Lung (tissue), 12 donors: ENCODE results near the gene EML3. TPM values are rescaled to one million over a fixed set of nuclear protein-coding genes. Genes with fewer than 3 reads are reported as not detected.
"Not testable (repeated sequence)": the region's sequence is repeated elsewhere in the genome, so short reads cannot be mapped to it uniquely, and the experiment has no call there.

Experiments used
- ATAC-seq: fragments of 200-7000 bp; cut with Tn5 transposase; one replicate; pipeline ENCODE4 v1.9.1; 2020; ENCODE audit warnings: moderate number of reproducible peaks; ENCODE audit not compliant: insufficient read depth, low FRiP score
- DNase-seq, 3 donors: peaks; one replicate each; pipeline ENCODE4 v3.0.0-alpha.2; 2013 to 2017
- H3K27ac ChIP-seq, 2 donors: one replicate each; pipeline ENCODE4 v1.5.1; 2013; ENCODE audit warnings: mild to moderate bottlenecking in 2 of 2, moderate library complexity in 2 of 2, control low read depth in 1 of 2, inconsistent platforms in 1 of 2, low read depth in 1 of 2, low read length in 1 of 2
- H3K27me3 ChIP-seq, 3 donors: one replicate each; pipeline ENCODE4 v1.5.1; 2013; ENCODE audit warnings: low read length in 2 of 3; ENCODE audit not compliant: control insufficient read depth in 3 of 3, insufficient read depth in 3 of 3
- H3K36me3 ChIP-seq, 4 donors: one replicate each; pipeline ENCODE4 v1.5.1; 2013; ENCODE audit warnings: low read length in 4 of 4, mild to moderate bottlenecking in 1 of 4, moderate library complexity in 1 of 4; ENCODE audit not compliant: control insufficient read depth in 4 of 4, insufficient read depth in 4 of 4
- H3K4me1 ChIP-seq, 5 donors: one replicate each; pipeline ENCODE4 v1.5.1; 2013; ENCODE audit warnings: low read length in 5 of 5, mild to moderate bottlenecking in 2 of 5, moderate library complexity in 1 of 5; ENCODE audit not compliant: control insufficient read depth in 5 of 5, insufficient read depth in 5 of 5
- H3K4me3 ChIP-seq: one replicate; pipeline ENCODE4 v1.5.1; 2013; ENCODE audit warnings: mild to moderate bottlenecking, control low read depth, moderate library complexity
- H3K9ac ChIP-seq, 2 donors: one replicate each; pipeline ENCODE4 v1.5.1; 2013; ENCODE audit warnings: low read length in 2 of 2, control low read depth in 1 of 2; ENCODE audit not compliant: insufficient read depth in 1 of 2
- H3K9me3 ChIP-seq, 4 donors: one replicate each; pipeline ENCODE4 v1.5.1; 2013; ENCODE audit warnings: low read length in 3 of 4, mild to moderate bottlenecking in 1 of 4, moderate library complexity in 1 of 4; ENCODE audit not compliant: control insufficient read depth in 4 of 4, insufficient read depth in 3 of 4
- CTCF ChIP-seq: IDR thresholded peaks from 2 replicates; pipeline ENCODE4 v1.5.1; 2012; ENCODE audit warnings: mild to moderate bottlenecking; ENCODE audit errors: control extremely low read depth, extremely low read depth
- WGBS, 2 donors: extraction: QIAGEN DNeasy Blood & Tissue Kit; methylation state at CpG; one replicate each; pipeline ENCODE4 v1.1.7; 2013; 5-methylcytosine and 5-hydroxymethylcytosine counted together
- polyA plus RNA-seq, 2 donors: library from polyadenylated mRNA; stranded (reverse); fragments of 200-250 nt; gene quantifications; one replicate each; pipeline ENCODE4 v1.2.1, GENCODE V29; 2013
- total RNA-seq, 2 donors: library from RNA; depleted of rRNA in 1 of 2; stranded (reverse); fragments of >200 nt in 1 of 2; gene quantifications; one replicate each; pipeline ENCODE4 v1.2.1, GENCODE V29; 2014 to 2021
- donor health status: control.
- donor health status: control.
- donor health status: Bipolar disorder and iron deficiency.
- donor health status: healthy.
- donor health status: DM: yes; HTN: yes; CAD: no.

The EML3 gene
- total and polyA plus RNA-seq, 4 donors = 29.1 to 95.4 (median 62.9) TPM

DNA sequence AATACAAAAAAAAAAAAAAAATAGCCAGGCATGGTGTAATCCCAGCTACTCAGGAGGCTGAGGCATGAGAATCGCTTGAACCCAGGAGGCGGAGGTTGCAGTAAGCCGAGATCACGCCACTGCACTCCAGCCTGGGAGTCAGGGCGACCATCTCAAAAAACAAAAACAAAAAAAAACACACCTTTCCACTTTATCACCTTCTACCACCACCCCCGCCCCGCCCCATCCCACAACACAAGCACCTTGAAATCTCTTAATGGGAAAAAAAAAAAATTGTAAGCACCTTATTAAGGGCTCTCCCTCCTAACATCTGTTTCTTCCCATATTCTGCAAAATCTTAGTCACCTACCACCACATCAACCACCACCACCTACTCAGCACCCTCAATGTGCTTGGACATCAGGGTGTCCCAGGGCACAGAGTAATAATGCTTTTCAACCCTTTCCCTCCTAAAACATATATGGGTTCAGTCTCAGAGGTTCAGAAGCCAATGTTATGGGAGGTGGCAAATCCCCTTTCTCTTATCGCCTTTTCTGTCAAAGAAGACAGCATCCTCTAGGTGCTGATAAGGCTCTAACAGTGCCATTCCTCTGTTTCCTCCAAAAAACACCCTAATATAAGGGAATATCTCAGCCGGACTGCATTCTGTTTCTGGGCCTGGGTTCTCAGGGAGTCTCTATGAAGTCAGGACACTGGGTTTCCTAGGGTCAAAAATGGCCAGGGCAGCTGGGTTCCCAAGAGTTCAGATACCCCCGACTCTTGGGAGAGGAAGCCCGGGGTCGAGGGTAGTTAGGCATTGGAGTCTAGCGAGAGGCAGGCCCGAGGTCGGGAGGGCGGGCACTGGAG, 39.8 kb upstream of the EML3 start:
- Histone ChIP-seq H3K4me3 (peak overlapping the region; percentile 73), H3K9ac (peak overlapping the region; percentile 81 to 82), H3K27ac (peak overlapping the region; percentile 87 to 93), H3K27me3 (no peaks in the 10 kb centered on the region), H3K36me3 (peaks cover 0 to 20% (median 14%) of the 10 kb centered on the region in 4 donors), H3K9me3 (no peaks in the 10 kb centered on the region), H3K4me1 (peaks cover 0 to 13% (median 0%) of the 10 kb centered on the region in 5 donors)
- 30 to 34% methylated on average over 16 of the region's 16 CpGs for WGBS, 2 donors
- ATAC-seq = no peak
- no peak for DNase-seq
- TF ChIP-seq CTCF = no peak

DNA sequence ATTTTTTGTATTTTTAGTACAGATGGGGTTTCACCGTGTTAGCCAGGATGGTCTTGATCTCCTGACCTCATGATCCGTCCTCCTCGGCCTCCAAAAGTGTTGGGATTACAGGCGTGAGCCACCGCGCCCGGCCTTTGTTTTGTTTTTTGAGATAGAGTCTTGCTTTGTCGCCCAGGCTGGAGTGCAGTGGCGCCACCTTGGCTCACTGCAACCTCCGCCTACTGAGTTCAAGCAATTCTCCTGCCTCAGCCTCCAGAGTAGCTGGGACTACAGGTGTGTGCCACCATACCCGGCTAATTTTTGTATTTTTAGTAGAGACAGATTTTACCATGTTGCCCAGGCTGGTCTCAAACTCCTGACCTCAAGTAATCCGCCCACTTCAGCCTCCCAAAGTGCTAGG, 37.7 kb upstream of the EML3 start:
- Histone ChIP-seq H3K4me1 (peaks cover 0 to 25% (median 6%) of the 10 kb centered on the region in 5 donors), H3K36me3 (peaks cover 0 to 20% (median 16%) of the 10 kb centered on the region in 4 donors)
- not testable (repeated sequence) for H3K9me3 ChIP-seq, H3K27me3 ChIP-seq, H3K9ac ChIP-seq, H3K4me3 ChIP-seq, H3K27ac ChIP-seq, ATAC-seq, DNase-seq
- 94 to 97% methylated on average over 12 of the region's 12 CpGs for WGBS, 2 donors

- 90 to 93% methylated on average over 11 of the region's 11 CpGs for WGBS, 2 donors
Measured at GRCh38 chr11:62649486-62649885, 36.9 kb upstream of the EML3 start.

More at GRCh38 chr11:62649486-62649885, 36.9 kb upstream of the EML3 start:
- DNase-seq (no peak), ATAC-seq (no peak)
- Histone ChIP-seq H3K9ac (no peak overlapping the region), H3K27me3 (no peaks in the 10 kb centered on the region), H3K4me1 (peaks cover 0 to 25% (median 6%) of the 10 kb centered on the region in 5 donors), H3K27ac (no peak overlapping the region), H3K9me3 (no peaks in the 10 kb centered on the region), H3K36me3 (peaks cover 0 to 21% (median 16%) of the 10 kb centered on the region in 4 donors), H3K4me3 (no peak overlapping the region)
- no peak for TF ChIP-seq CTCF
